AG04449 (cell line): ENCODE measurements around the gene ZNF628.

ENCODE experiments used
- CTCF ChIA-PET: fragments of 350-600 bp; formaldehyde crosslinking; extraction: SDS; loops from one replicate; lab custom pipeline; 2021; ENCODE audit warnings: antibody characterized with exemption; lab: Yijun Ruan, JAX
- POLR2A ChIA-PET: fragments of 400-600, 350-600 bp; formaldehyde crosslinking; extraction: SDS; loops from one replicate; lab custom pipeline; 2020; ENCODE audit warnings: antibody characterized with exemption, inconsistent platforms; lab: Yijun Ruan, JAX
- DNase-seq: peaks from one replicate; pipeline ENCODE4 v3.0.0-alpha.2; 2010; ENCODE audit warnings: low read depth, low spot score
- H3K4me3 ChIP-seq: 2 replicates; pipeline ENCODE4 v1.5.1; 2011; ENCODE audit warnings: low read depth, mild to moderate bottlenecking, control low read depth, low read length
- CTCF ChIP-seq: IDR thresholded peaks from one replicate; pipeline ENCODE4 v1.5.1; 2011; ENCODE audit warnings: mild to moderate bottlenecking, moderate library complexity, low read length, control low read depth, inconsistent platforms; ENCODE audit not compliant: insufficient read depth; ENCODE audit errors: missing control alignments

Gene ZNF628

GRCh38 chr19:55462722-55463121 lies 13.7 kb upstream of the ZNF628 start:
- CTCF ChIA-PET, result interaction anchor here (1.4 to 1.5 kb wide), 2 partner anchors 8 to 41 kb away, joined by 3 to 11 read pairs; no protein-coding TSS in a partner anchor
- DNase-seq, result no peak
- no peak for TF ChIP-seq CTCF
- H3K4me3 ChIP-seq, result no peak overlapping the region
- POLR2A ChIA-PET, result no interaction called here

- ChIA-PET CTCF (interaction anchor here (1.4 kb wide), 1 partner anchor 40 kb away, joined by 11 read pairs; no protein-coding TSS in a partner anchor), POLR2A (no interaction called here)
- H3K4me3 ChIP-seq, result no peak overlapping the region
- TF ChIP-seq CTCF, result no peak
- no peak for DNase-seq
Observed at GRCh38 chr19:55463583-55464031, 12.8 kb upstream of the ZNF628 start.

DNA sequence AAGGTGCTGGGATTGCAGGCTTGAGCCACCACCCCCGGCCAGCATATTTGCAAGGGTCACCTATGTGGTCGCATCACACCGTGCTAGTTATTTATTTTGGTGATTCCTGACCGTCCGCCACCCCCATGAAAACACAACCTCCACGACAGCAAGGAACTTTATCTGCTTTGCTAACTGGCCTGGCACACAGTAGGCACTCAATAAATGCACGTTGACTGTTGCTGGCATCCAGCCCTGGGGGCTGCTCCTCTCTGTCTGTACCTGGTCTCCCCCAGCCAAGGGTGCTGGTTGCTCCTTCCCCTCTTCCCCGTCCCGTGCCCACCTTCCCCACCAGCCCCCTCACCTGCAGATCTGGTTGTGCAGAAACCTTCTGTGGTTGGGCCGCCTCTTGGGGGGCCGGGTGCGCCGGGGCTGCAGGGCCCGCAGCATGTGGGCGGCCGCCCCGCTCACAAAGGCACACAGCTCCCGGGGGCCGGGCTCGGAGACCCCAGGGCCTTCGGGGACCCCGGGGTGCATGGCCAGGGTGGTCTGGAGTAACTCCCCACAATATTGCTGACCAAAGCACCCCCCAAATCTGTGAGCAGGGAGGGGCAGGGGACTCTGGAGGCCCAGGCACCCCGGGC lies 12.3 kb upstream of the ZNF628 start:
- no peak overlapping the region for H3K4me3 ChIP-seq
- no peak for DNase-seq
- POLR2A ChIA-PET, result no interaction called here
- CTCF ChIA-PET, result no interaction called here
- no peak for TF ChIP-seq CTCF

DNA sequence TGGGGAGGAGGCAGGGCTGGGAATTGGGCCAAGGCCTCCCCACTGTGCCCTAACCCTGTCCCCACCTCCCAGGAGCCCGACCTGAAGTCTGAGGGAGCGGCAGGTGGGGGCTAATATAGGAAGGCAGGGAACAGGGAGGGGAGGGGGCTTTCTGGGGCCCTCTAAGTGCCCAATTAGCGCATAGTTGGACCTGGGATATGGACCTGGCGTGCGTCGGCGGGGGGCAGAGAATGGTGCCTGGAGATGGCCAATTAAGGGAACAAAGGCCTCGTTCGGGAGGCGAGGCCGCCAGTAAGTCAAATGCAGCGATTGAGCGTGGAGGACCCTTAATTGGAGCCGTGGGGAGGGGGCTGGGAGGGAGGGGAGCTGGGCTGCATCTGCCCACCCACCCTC lies 11.8 kb upstream of the ZNF628 start, which contains the start of gene C19orf85:
C19orf85 (minus strand) TSS at position 90 of the 393 bp plus-strand sequence. CDS start 197 bp downstream, outside the sequence.
- ChIA-PET POLR2A (no interaction called here), CTCF (no interaction called here)
- no peak for TF ChIP-seq CTCF
- no peak within 1 kb of the TSS for H3K4me3 ChIP-seq
- DNase-seq, result no peak

DNA sequence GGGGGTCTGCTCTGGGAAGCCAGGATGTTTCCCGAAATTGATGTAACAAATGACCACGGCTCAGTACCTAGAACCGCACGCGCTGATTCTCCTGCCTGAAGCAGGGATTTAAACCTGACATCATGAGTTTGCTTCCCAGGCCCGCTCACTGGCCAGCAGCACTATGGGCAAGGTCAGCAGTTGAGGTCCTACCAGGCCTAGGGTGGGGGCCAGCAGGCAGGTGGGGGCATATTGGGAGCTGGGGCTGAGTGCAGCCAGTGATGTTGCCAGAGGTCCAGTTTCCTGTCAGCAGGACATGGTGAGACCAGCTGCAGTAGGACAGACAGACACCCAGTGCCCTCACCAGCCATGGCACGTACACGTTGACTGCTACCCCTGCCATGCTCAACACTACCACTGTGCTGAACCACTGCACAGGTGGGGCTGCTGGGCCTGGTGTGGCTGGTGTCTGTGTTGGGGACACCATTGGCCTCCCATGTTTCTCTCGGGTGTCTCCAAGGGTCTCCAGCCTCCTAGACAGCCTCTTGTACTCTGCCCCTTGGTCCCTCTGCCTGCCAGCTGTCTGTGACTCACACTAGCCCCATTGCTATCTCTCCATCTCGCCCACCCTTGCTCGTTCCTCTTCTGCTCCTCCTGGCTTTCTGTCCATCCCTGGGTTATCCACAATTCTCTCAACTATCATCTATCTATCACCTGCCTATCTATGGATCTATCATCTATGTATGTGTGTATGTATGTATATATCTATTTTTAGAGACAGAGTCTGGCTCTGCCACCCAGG lies 10.8 kb upstream of the ZNF628 start:
- CTCF ChIA-PET, result interaction anchor here (2.8 to 4.5 kb wide), 5 partner anchors 12 to 160 kb away, joined by 18 to 241 read pairs (median 90); partner anchors contain the start of genes NAT14, SSC5D, ZNF628 and ZNF784
- POLR2A ChIA-PET, result no interaction called here
- no peak overlapping the region for H3K4me3 ChIP-seq
- no peak for TF ChIP-seq CTCF
- no peak for DNase-seq

DNA sequence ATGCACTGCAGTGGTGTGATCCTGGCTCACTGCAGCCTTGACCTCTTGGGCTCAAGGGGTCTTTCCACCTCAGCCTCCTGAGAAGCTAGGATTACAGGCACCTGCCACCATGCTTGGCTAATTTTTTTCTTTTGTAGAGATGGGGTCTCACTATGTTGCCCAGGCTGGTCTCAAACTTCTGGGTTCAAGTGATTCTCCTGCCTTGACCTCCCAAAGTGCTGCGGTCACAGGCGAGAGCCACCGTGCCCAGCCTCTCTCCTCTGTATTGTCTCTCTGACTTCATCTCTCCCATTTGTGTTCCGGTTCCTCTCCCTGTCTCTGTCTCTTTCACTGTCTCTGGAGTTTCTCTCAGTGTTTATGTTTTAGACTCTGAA lies 10.2 kb upstream of the ZNF628 start:
- ChIA-PET POLR2A (no interaction called here), CTCF (interaction anchor here (2.3 to 4.5 kb wide), 7 partner anchors 11 to 324 kb away, joined by 18 to 241 read pairs (median 26); partner anchors contain the start of genes NAT14, SSC5D, ZNF628 and ZNF784)
- no peak for DNase-seq
- TF ChIP-seq CTCF, result no peak
- no peak overlapping the region for H3K4me3 ChIP-seq
